Stimulated activated memory B cell treated with anti-CD40 and anti-IgM and Interleukin-4, amounts not matched to agents 10 μg/mL and 1 μg/mL and 100 μg/mL, for 72 hours (primary cell): ENCODE results near the gene COX10.

Experiments used
- ATAC-seq: fragments of 150-1000 bp; cut with Tn5 transposase; 2 replicates; pipeline ENCODE4 v1.10.0; 2021
- H3K27ac Mint-ChIP-seq: one replicate; pipeline ENCODE4 v1.8.0; 2022; ENCODE audit warnings: mild to moderate bottlenecking, mixed read lengths
- H3K27me3 Mint-ChIP-seq: one replicate; pipeline ENCODE4 v1.8.0; 2022; ENCODE audit warnings: mixed read lengths
- H3K36me3 Mint-ChIP-seq: one replicate; pipeline ENCODE4 v1.8.0; 2022; ENCODE audit warnings: mixed read lengths
- H3K4me1 Mint-ChIP-seq: one replicate; pipeline ENCODE4 v1.8.0; 2022; ENCODE audit warnings: mixed read lengths
- H3K4me3 Mint-ChIP-seq: one replicate; pipeline ENCODE4 v1.8.0; 2022; ENCODE audit warnings: mild to moderate bottlenecking, moderate library complexity, mixed read lengths
- H3K9me3 Mint-ChIP-seq: one replicate; pipeline ENCODE4 v1.8.0; 2022; ENCODE audit warnings: mixed read lengths

Gene COX10

DNA sequence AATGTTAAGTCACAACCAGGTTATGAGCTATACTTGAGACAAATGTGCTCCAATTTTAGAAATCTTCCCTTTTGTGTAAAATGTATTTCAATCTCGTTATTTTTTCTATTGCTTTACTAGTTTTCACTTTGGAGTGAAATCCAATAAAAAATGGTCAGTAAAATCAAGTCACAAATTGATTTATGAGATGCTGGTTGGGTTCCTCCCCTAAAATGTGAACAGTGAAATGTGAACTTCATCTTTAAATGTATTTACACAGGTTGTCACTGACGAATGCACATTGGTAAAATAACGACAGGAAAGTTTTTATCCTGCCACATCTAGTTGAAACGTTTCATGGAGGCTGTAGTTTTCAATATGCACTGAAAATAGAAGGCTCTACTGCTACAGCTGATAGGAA, 55.5 kb downstream of the COX10 start:
- no peak overlapping the region for H3K4me3 Mint-ChIP-seq
- H3K27ac Mint-ChIP-seq = no peak overlapping the region
- ATAC-seq = no peak
- H3K36me3 Mint-ChIP-seq = peaks cover 17% of the 10 kb centered on the region
- H3K9me3 Mint-ChIP-seq = no peaks in the 10 kb centered on the region
- no peaks in the 10 kb centered on the region for H3K27me3 Mint-ChIP-seq
- H3K4me1 Mint-ChIP-seq = peaks cover 23% of the 10 kb centered on the region

DNA sequence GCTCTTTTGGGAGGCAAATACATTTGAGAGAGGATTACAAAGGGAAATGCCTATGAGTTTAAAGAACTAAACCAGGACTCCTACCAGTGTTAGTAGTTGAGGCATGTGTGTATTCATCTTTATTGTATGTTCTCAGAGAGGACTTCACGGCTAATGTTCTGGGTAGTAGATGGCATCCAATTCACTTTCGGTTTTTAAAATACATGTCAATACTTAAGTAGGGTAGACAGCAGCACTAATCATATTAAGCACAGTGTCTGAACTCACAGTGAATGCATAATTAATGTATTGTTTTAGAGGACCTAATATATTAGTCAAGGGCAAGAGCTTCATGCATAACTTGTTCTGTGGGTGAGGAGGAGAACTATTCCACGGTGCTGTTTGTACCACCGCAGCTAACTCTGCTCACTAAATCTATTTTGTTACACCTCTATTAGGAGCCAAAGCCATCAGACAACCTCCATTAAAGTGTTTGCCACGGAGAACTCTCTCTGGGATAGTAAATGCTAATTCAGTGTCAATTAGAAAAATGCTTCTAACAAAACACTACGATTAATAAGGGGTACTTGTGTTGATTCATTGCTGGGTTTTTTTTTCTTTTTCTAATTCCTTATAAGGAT, 56.3 kb downstream of the COX10 start:
- Mint-ChIP-seq H3K27me3 (no peaks in the 10 kb centered on the region), H3K27ac (no peak overlapping the region)

DNA sequence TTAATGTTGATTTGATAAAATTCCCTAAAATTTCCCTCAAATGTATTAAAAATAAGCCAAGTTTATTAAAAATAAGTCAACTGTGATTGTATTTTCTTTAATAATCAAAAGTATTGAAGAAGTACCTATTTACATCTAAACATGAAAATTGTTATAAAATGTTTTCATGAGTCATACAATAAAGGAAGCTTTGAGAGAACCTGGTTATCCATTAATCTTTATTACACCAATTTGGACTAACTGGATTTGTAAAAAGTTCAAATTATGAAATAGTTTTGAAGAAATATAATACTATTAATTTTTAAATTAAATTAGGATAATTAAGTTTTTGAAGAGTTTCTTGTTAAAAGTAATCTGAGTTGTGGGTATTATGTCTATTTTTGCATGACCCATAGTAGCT, 63.8 kb downstream of the COX10 start:
- no peak for ATAC-seq
- H3K27me3 Mint-ChIP-seq = no peaks in the 10 kb centered on the region
- H3K4me3 Mint-ChIP-seq = no peak overlapping the region
- H3K9me3 Mint-ChIP-seq = peaks cover 3% of the 10 kb centered on the region
- peaks cover 11% of the 10 kb centered on the region for H3K36me3 Mint-ChIP-seq
- H3K4me1 Mint-ChIP-seq = no peaks in the 10 kb centered on the region
- H3K27ac Mint-ChIP-seq = no peak overlapping the region

More for the DNA sequence above, 56.3 kb downstream of the COX10 start:
- Mint-ChIP-seq H3K36me3 (peaks cover 14% of the 10 kb centered on the region), H3K9me3 (peaks cover 2% of the 10 kb centered on the region), H3K4me3 (no peak overlapping the region), H3K4me1 (peaks cover 16% of the 10 kb centered on the region)
- no peak for ATAC-seq

DNA sequence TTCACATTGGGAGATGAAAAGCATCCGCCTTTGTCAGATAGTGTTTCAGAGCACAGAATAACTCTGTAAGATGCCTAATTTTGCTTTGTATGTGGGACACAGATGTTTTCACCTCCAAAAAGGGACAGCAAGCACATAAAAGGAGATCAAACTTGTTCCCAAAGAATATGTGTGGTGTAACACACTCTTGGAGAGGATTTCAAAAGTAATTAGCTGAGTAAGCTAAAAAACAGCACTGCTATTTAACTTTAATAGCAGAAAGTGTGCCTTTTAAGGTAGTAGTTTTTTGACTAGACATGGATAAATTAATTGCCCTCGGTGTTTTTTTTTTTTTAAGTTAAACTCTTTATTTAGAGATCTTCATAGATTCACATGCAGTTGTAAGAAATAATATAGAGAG, 65.2 kb downstream of the COX10 start:
- Mint-ChIP-seq H3K4me3 (no peak overlapping the region), H3K27ac (no peak overlapping the region), H3K27me3 (no peaks in the 10 kb centered on the region), H3K9me3 (peaks cover 3% of the 10 kb centered on the region), H3K4me1 (no peaks in the 10 kb centered on the region), H3K36me3 (peaks cover 9% of the 10 kb centered on the region)
- ATAC-seq = no peak

DNA sequence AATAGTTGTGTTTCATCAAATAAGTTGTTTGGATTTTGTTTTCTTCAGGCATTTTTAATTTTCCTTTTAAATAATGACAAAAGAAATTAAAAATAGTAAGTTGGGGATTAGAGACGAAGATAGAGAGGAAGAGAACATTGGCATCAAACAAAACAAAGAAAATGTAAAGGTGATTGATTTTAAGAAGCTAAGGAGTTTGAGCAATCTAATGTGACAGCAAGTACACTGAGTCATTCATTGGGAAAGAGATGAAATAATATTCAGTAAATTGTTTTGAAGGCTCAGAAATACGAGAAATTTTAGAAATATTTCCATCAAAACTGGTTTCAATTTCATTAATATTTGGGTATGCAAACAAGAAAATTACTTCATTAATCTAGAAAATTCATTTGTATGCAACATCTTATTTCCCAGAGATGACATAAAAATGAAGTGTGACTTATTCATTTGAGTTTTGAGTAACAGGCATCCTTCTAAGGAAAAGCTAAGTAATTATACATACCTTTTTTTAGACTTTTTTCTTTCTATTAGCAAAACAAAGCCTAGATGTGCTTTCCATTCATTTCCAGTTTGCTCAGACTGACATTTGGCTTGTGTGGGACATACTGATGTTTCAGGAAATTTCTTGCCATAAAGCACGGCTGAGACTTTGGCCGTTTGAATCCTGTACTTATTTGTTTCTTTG, 66.7 kb downstream of the COX10 start:
- H3K27me3 Mint-ChIP-seq = no peaks in the 10 kb centered on the region
- H3K4me1 Mint-ChIP-seq = no peaks in the 10 kb centered on the region
- H3K4me3 Mint-ChIP-seq = no peak overlapping the region
- H3K36me3 Mint-ChIP-seq = no peaks in the 10 kb centered on the region
- H3K9me3 Mint-ChIP-seq = no peaks in the 10 kb centered on the region
- no peak overlapping the region for H3K27ac Mint-ChIP-seq
- ATAC-seq = no peak

DNA sequence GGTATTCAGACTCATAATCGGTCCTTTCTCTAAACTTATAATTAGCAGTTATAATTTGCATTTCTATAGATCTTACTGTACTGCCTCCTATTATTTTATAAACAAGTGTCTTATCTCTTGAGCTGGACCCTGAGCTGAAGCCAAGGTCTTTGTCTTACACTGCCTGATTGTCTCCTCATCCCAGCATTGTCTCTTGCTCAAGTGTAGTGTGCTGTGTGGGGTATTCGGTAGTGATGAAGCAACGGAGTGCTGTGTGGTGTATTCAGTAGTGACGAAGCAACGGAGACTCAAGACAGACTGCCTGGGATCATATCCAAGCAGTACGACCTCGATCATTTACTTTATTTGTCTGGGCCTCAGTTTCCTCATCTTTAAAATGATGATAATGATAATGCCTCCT, 69.3 kb downstream of the COX10 start:
- Mint-ChIP-seq H3K4me3 (no peak overlapping the region), H3K36me3 (no peaks in the 10 kb centered on the region), H3K4me1 (peaks cover 1% of the 10 kb centered on the region), H3K27ac (no peak overlapping the region), H3K9me3 (no peaks in the 10 kb centered on the region), H3K27me3 (no peaks in the 10 kb centered on the region)
- no peak for ATAC-seq

DNA sequence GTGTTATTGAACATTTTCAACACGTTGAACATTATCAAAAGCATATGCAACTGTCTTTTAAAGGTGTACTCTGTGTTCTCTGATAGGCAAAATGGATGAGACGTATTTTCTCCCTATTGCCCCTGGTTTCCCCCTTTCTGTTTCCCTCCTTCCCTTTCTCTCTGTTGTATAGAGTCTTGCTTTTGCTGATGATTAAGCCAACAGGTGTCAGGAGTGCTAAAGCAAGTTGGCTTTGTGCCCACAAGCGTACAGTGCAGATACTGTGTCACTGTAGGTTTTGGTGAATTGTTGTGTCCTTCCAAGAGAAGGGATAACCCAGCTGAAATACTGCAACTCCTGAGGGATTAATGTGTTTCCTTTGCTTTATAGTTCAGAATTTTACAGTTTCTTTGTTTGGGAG, 74.4 kb downstream of the COX10 start:
- Mint-ChIP-seq H3K27ac (no peak overlapping the region), H3K4me3 (no peak overlapping the region), H3K9me3 (peaks cover 8% of the 10 kb centered on the region), H3K36me3 (peaks cover 26% of the 10 kb centered on the region), H3K4me1 (peaks cover 8% of the 10 kb centered on the region), H3K27me3 (no peaks in the 10 kb centered on the region)
- ATAC-seq = no peak

DNA sequence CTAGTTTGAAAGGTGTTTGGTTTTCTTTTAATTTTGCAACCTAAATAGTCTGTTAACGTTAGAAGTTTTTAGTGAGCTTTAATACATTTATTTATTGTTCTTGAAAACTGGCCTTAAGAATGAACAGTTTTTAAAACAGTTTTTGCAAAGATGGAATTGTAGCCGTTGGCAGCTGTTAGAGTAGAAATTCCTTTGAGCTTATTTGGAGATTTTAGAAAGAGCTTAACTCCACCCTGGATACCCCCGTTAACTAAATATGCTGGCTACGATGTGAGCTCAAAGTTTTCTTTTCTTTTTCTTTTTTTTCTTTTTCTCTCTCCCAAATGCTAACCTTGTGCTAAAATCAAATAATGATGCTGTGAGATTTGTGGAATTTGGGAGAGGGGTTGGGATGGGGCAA, 75.2 kb downstream of the COX10 start:
- H3K4me3 Mint-ChIP-seq = no peak overlapping the region
- no peak overlapping the region for H3K27ac Mint-ChIP-seq
- peaks cover 8% of the 10 kb centered on the region for H3K9me3 Mint-ChIP-seq

DNA sequence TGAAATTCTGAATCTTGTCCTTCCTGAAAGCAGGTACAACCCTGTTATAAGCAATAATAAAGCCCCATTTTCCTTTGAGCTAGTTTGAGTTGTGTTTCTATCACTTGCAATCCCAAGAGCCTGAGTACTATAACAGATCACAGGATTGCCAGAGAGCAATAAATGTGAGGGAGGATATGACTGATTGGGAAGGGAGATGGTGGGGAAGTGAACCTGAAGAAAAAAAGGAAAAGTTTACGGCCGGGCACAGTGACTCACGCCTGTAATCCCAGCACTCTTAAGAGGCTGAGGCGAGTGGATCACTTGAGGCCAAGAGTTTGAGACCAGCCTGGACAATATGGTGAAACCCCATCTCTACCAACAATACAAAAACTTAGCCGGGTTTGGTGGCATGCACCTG, 80.4 kb downstream of the COX10 start:
- Mint-ChIP-seq H3K27me3 (no peaks in the 10 kb centered on the region), H3K9me3 (peaks cover 7% of the 10 kb centered on the region), H3K36me3 (peaks cover 30% of the 10 kb centered on the region), H3K4me1 (no peaks in the 10 kb centered on the region), H3K4me3 (no peak overlapping the region), H3K27ac (no peak overlapping the region)
- no peak for ATAC-seq

More for the DNA sequence above, 75.2 kb downstream of the COX10 start:
- Mint-ChIP-seq H3K4me1 (peaks cover 8% of the 10 kb centered on the region), H3K36me3 (peaks cover 26% of the 10 kb centered on the region), H3K27me3 (no peaks in the 10 kb centered on the region)
- no peak for ATAC-seq

DNA sequence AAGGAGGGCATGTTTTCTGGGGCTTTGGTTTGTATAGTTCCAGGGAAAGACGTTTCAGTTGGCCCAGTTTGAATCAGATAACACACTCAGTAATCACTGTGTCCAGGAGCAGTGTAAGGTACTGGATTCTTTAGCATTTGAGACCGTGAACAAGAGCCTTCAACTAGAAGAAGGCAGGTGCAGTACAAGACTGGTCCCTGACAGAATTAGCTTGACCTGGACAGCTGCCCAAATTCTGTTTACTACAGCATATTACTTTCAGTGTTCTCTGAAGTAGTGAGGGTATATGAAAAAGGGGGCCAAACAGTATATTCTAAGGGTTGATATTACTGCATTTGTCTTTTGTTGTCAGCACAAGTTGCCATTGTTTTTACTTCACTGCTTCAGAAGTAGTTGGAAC, 81.3 kb downstream of the COX10 start:
- ATAC-seq = no peak

DNA sequence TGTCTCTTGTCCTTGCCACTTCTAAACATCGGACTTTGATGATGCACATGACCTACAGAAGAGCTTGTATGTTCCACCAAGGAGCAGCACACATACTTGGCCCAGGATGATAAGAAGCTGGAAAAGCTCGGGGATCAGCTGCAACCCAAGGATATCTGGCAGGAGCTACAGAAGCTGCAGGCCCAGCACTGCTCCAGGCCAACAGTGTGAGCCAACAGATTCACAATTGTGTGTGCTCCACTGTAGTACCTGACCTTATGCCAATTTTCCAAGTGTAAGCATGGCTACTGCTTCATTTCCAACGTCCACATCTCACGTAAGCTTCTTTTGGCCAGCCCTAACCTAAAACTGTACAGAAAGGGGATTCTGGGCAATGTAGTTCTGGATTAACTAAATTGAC, 83.4 kb downstream of the COX10 start:
- H3K27ac Mint-ChIP-seq = no peak overlapping the region
- H3K4me3 Mint-ChIP-seq = no peak overlapping the region
- ATAC-seq = no peak
- peaks cover 25% of the 10 kb centered on the region for H3K36me3 Mint-ChIP-seq
- no peaks in the 10 kb centered on the region for H3K4me1 Mint-ChIP-seq
- H3K9me3 Mint-ChIP-seq = no peaks in the 10 kb centered on the region
- H3K27me3 Mint-ChIP-seq = no peaks in the 10 kb centered on the region

More for the DNA sequence above, 81.3 kb downstream of the COX10 start:
- no peak overlapping the region for H3K4me3 Mint-ChIP-seq
- H3K36me3 Mint-ChIP-seq = peaks cover 26% of the 10 kb centered on the region
- no peak overlapping the region for H3K27ac Mint-ChIP-seq
- H3K4me1 Mint-ChIP-seq = no peaks in the 10 kb centered on the region
- H3K27me3 Mint-ChIP-seq = no peaks in the 10 kb centered on the region
- peaks cover under 1% of the 10 kb centered on the region for H3K9me3 Mint-ChIP-seq

DNA sequence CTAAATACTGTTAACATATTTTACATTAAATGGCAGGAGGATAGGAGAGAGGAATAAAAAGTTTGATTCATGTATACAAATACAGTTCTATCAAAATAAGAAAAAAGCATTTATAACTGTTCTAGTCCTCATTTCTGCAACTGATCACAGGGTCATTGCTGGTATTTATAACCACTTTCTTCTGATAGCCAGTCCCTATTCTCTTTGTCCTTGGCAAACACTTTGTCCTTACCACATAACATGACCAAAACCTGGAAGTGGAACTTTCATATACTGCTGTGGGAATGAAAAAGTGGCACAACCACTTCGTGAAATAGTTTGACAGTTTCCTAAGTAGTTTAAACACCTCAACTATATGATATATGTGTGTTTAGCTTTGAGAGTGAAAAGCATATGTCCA, 84.1 kb downstream of the COX10 start:
- H3K4me1 Mint-ChIP-seq = no peaks in the 10 kb centered on the region
- no peak overlapping the region for H3K27ac Mint-ChIP-seq
- H3K9me3 Mint-ChIP-seq = no peaks in the 10 kb centered on the region
- no peak overlapping the region for H3K4me3 Mint-ChIP-seq
- H3K27me3 Mint-ChIP-seq = no peaks in the 10 kb centered on the region
- H3K36me3 Mint-ChIP-seq = peaks cover 25% of the 10 kb centered on the region
- ATAC-seq = no peak

DNA sequence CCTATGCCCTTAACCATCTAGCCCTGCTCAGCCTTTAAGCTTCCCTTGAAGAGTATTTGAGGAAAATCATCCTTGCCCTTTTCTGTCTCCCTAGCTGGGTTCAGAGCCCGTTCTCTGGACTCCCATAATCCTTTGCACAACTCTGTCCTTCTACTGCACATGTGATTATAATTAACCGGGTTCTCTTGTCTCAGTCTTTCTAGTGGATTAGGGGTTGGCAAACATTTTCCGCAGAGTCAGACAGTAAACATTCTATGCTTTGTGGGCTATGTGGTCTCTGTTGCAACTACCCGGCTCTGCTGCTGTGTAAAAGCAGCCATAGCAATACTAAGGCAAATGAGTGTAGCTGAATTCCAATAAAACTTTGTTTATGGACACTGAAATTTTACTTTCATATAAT, 87.4 kb downstream of the COX10 start:
- H3K4me1 Mint-ChIP-seq = no peaks in the 10 kb centered on the region
- H3K27me3 Mint-ChIP-seq = no peaks in the 10 kb centered on the region
- no peak for ATAC-seq
- H3K4me3 Mint-ChIP-seq = no peak overlapping the region
- no peak overlapping the region for H3K27ac Mint-ChIP-seq
- peaks cover 40% of the 10 kb centered on the region for H3K36me3 Mint-ChIP-seq
- H3K9me3 Mint-ChIP-seq = no peaks in the 10 kb centered on the region

DNA sequence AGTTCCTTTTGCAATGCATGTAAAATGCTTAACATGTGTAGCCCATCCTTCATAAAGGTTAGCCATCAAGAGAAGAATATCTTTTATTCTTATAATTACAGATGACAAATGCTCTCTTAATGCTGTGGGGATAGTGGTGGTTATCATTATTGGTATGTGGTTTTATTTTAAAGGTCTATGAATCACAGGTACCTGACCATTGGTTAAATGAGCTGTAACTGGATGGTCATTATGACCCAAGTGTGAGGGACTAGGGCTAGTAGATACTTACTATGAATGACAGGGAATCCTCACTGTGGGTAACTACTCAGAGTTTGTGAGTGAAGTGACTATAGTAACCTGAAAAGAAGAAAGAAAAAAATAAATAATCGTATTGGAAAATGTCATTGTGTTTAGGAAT, 88.5 kb downstream of the COX10 start:
- H3K9me3 Mint-ChIP-seq = no peaks in the 10 kb centered on the region
- no peak overlapping the region for H3K4me3 Mint-ChIP-seq
- no peaks in the 10 kb centered on the region for H3K4me1 Mint-ChIP-seq
- no peaks in the 10 kb centered on the region for H3K27me3 Mint-ChIP-seq
- peaks cover 41% of the 10 kb centered on the region for H3K36me3 Mint-ChIP-seq
- ATAC-seq = no peak
- H3K27ac Mint-ChIP-seq = no peak overlapping the region

DNA sequence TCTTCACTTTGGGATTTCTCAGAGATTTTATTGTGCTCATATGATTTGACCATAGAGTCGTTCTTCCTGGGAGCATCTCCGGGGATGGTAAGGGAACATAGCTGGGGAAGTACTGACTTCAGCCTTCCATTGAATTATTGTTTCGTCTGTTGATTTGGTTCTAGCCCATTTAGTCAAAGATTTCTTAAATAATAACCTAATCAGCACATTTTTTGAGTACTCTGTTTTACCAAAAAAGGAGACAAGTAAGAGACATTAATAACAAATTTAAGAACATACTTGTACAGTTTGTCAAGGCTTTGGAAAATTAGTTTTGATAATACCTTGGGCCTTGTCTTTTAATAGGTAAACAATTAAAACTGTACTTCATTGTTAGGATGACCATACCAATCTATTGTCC, 89.4 kb downstream of the COX10 start:
- Mint-ChIP-seq H3K27me3 (no peaks in the 10 kb centered on the region), H3K27ac (no peak overlapping the region), H3K36me3 (peaks cover 48% of the 10 kb centered on the region), H3K4me3 (no peak overlapping the region), H3K4me1 (no peaks in the 10 kb centered on the region), H3K9me3 (no peaks in the 10 kb centered on the region)
- no peak for ATAC-seq

DNA sequence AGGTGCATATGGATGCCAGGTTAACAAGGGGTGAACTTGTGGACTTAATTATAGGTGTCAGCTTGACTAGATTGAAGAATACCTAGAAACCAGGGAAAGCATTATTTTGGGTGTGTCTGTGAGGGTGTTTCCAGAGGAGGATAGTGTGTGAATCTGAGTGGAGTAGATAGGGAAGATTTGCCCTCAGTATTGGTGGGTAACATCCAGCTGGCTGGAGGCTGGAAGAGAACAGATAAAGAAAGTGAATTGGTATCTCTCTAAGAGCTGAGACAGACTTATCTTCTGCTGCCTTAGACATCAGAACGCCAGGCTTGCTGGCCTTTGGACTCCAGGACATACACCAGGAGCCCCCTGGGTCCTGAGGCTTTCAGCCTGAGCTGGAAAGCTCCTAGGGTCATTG, 92.1 kb downstream of the COX10 start:
- no peak overlapping the region for H3K4me3 Mint-ChIP-seq
- peaks cover 55% of the 10 kb centered on the region for H3K36me3 Mint-ChIP-seq
- no peak overlapping the region for H3K27ac Mint-ChIP-seq
- H3K9me3 Mint-ChIP-seq = no peaks in the 10 kb centered on the region
- no peaks in the 10 kb centered on the region for H3K4me1 Mint-ChIP-seq
- H3K27me3 Mint-ChIP-seq = no peaks in the 10 kb centered on the region
- no peak for ATAC-seq
